Measurements from ENCODE around the gene TANC1.

The TANC1 gene

DNA sequence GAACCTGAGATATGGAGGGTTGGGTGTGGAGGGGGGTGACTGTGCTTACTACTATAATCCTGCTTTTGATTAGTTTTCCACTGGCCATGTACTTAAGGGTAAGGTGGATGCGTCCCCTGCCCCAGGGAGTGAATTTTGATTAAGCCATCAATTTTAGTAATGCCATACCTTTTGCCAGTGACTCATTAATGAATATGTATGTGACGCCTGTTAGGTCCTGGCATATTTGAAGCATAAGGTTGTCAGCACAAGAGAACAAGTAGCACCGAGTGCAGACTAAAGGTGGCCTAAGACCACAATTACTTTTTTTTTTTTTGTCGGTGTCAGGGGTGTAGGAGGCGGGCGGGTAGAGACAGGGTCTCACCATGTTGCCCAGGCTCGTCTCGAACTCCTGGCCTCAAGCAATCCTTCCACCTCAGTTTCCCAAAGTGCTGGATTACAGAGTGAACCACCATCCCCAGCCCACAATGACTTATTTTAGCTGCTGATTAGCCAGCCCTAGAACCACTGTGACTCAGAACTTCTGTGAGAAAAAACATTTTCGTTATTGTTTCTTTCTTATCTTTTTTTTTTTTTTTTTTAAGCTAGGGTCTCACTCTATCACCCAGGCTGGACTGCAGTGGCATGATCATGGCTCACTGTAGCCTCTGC is 7.0 kb downstream of the TANC1 start:
- H3K9ac ChIP-seq (ENCODE audit: low read length), result no peak overlapping the region
- no peak overlapping the region for H3K4me3 ChIP-seq (ENCODE audit: low read length)
- H3K27ac ChIP-seq (ENCODE audit: low read length), result no peak overlapping the region
- no peaks in the 10 kb centered on the region for H3K9me3 ChIP-seq (ENCODE audit: control insufficient read depth, low read depth, low read length)
- H3K36me3 ChIP-seq (ENCODE audit: control insufficient read depth, low read depth, low read length), result no peaks in the 10 kb centered on the region
- H3K27me3 ChIP-seq (ENCODE audit: control insufficient read depth, insufficient read depth, low read length), result peaks cover 25% of the 10 kb centered on the region
- peaks cover 3% of the 10 kb centered on the region for H3K4me1 ChIP-seq (ENCODE audit: control insufficient read depth, low read depth, low read length)

DNA sequence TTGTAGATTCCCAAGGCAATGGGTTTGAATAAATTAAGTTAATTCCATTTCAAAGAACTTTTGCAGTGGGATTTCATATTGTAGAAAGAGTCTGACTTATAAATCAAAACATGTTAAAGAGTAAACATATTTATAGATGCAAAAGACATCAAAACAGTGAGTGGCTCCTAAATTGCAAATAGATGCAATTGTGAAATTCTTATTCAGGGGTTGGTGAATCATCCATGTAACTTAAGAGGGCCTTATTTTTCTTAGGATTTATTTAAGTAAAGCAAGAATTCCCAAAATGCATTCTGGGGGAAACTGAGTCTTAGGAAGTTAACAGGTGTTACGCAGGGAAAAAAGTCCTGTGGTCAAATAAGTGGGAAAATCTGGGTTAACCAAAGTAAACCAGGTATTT is 11.3 kb downstream of the TANC1 start:
- no peak overlapping the region for H3K27ac ChIP-seq (ENCODE audit: low read length)
- no peaks in the 10 kb centered on the region for H3K9me3 ChIP-seq (ENCODE audit: control insufficient read depth, low read depth, low read length)
- no peaks in the 10 kb centered on the region for H3K27me3 ChIP-seq (ENCODE audit: control insufficient read depth, insufficient read depth, low read length)
- no peak overlapping the region for H3K9ac ChIP-seq (ENCODE audit: low read length)
- no peaks in the 10 kb centered on the region for H3K4me1 ChIP-seq (ENCODE audit: control insufficient read depth, low read depth, low read length)
- H3K4me3 ChIP-seq (ENCODE audit: low read length), result no peak overlapping the region
- H3K36me3 ChIP-seq (ENCODE audit: control insufficient read depth, low read depth, low read length), result no peaks in the 10 kb centered on the region

DNA sequence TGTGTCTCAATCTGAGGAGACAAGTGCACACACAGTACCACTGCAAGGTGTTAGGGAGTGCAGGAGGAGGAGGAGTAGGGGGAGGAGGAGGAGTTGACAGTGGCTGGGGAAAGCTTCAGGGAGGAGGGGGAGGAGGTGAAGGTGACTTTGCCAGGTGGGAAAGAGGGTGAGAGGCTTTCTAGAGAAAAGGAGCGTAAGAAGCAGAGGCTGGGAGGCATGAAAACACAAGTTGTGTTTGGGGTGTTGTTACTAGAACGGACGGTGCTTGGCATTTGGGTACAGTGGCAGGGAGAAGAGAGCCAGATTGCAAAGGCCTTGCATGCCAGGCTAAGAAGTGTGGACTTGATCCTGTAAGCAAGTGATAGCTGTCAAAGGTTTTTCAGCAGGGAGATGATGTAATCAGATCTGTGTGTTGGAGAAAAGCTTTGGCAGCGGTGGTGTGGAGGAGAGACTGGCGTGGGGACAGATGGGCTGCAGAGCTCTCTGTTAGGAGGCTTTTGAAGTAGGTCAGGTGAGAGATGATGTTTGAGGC is 16.2 kb downstream of the TANC1 start:
- H3K9me3 ChIP-seq (ENCODE audit: control insufficient read depth, low read depth, low read length), result no peaks in the 10 kb centered on the region
- no peak overlapping the region for H3K4me3 ChIP-seq (ENCODE audit: low read length)
- no peak overlapping the region for H3K27ac ChIP-seq (ENCODE audit: low read length)
- no peak overlapping the region for H3K9ac ChIP-seq (ENCODE audit: low read length)
- H3K27me3 ChIP-seq (ENCODE audit: control insufficient read depth, insufficient read depth, low read length), result no peaks in the 10 kb centered on the region
- no peaks in the 10 kb centered on the region for H3K36me3 ChIP-seq (ENCODE audit: control insufficient read depth, low read depth, low read length)
- no peaks in the 10 kb centered on the region for H3K4me1 ChIP-seq (ENCODE audit: control insufficient read depth, low read depth, low read length)

DNA sequence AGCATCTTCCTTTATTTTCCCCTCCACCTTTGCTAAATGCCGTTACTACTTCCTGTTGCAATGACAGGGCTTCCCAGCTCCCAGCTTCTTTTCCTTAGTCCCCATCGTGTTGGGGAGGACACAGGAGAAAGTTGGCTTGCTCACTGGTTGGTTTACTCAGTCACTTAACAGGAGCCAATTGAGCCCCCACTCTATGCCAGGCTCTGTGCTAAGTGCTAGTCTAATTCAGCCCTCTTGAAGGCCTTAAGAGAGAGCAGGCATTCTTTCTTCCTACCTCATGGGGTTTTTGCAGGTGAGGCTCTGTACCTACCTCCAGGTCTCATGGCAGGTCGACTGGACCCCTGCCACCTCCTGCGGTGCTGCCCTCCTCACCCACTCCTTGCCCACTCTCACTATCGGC is 20.1 kb downstream of the TANC1 start:
- H3K27me3 ChIP-seq (ENCODE audit: control insufficient read depth, insufficient read depth, low read length), result no peaks in the 10 kb centered on the region
- no peak overlapping the region for H3K27ac ChIP-seq (ENCODE audit: low read length)
- H3K36me3 ChIP-seq (ENCODE audit: control insufficient read depth, low read depth, low read length), result no peaks in the 10 kb centered on the region
- no peak overlapping the region for H3K4me3 ChIP-seq (ENCODE audit: low read length)
- H3K9ac ChIP-seq (ENCODE audit: low read length), result no peak overlapping the region
- H3K4me1 ChIP-seq (ENCODE audit: control insufficient read depth, low read depth, low read length), result no peaks in the 10 kb centered on the region
- no peaks in the 10 kb centered on the region for H3K9me3 ChIP-seq (ENCODE audit: control insufficient read depth, low read depth, low read length)

DNA sequence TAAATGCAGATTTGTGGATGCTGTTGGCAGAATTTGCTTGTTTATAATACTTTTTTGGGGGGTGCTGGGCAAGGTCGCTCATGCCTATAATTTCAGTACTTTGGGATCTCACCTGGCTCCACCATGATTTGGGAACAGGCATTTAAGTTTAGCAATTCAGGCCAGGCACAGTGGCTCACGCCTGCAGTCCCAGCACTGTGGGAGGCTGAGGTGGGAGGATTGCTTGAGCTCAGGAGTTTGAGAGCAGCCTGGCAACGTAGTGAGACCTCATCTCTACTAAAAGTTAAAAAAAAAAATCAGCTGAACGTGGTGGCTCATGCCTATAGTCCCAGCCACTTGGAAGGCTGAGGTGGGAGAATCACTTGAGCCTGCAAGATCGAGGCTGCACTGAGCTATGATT is 20.7 kb downstream of the TANC1 start:
- no peak overlapping the region for H3K4me3 ChIP-seq (ENCODE audit: low read length)
- H3K9me3 ChIP-seq (ENCODE audit: control insufficient read depth, low read depth, low read length), result no peaks in the 10 kb centered on the region
- no peaks in the 10 kb centered on the region for H3K27me3 ChIP-seq (ENCODE audit: control insufficient read depth, insufficient read depth, low read length)
- H3K27ac ChIP-seq (ENCODE audit: low read length), result no peak overlapping the region
- no peaks in the 10 kb centered on the region for H3K4me1 ChIP-seq (ENCODE audit: control insufficient read depth, low read depth, low read length)
- no peaks in the 10 kb centered on the region for H3K36me3 ChIP-seq (ENCODE audit: control insufficient read depth, low read depth, low read length)
- no peak overlapping the region for H3K9ac ChIP-seq (ENCODE audit: low read length)

DNA sequence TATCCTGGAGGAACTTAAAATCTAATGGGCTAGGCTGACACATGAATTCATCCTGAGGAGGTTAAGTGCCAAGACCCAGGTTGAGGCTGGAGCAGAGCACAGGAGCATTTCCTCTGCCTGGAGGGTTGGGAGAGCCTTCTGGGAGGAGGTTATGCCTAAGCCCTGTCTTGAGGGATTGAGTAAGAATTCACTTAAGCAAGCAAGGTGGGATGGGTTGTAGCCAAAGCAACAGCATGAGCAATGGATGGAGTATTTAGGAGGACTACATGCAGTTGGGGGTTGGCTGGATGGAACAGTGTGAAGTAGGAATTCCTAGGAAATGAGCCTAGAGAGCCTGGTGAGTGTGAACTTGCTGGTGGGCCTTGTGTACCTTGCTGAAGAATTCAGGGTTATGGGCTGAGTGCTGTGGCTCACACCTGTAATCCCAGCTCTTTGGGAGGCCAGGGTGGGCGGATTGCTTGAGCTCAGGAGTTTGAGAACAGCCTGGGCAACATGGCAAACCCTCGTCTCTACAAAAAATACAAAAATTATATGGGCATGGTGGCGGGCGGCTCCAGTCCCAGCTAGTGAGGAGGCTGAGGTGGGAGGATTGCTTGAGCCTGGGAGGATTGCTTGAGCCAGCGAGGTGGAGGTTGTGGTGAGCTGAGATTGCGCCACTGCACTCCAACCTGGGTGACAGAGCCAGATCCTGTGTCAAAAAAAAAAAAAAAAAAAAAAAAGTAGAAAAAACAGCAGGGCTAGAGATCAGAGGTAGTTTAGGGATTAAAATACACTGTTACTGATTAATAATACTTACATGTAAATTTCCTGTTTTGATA is 22.2 kb downstream of the TANC1 start:
- no peak overlapping the region for H3K4me3 ChIP-seq (ENCODE audit: low read length)
- H3K9ac ChIP-seq (ENCODE audit: low read length), result no peak overlapping the region
- no peaks in the 10 kb centered on the region for H3K36me3 ChIP-seq (ENCODE audit: control insufficient read depth, low read depth, low read length)
- H3K27ac ChIP-seq (ENCODE audit: low read length), result no peak overlapping the region
- no peaks in the 10 kb centered on the region for H3K27me3 ChIP-seq (ENCODE audit: control insufficient read depth, insufficient read depth, low read length)
- peaks cover 12% of the 10 kb centered on the region for H3K4me1 ChIP-seq (ENCODE audit: control insufficient read depth, low read depth, low read length)
- no peaks in the 10 kb centered on the region for H3K9me3 ChIP-seq (ENCODE audit: control insufficient read depth, low read depth, low read length)

DNA sequence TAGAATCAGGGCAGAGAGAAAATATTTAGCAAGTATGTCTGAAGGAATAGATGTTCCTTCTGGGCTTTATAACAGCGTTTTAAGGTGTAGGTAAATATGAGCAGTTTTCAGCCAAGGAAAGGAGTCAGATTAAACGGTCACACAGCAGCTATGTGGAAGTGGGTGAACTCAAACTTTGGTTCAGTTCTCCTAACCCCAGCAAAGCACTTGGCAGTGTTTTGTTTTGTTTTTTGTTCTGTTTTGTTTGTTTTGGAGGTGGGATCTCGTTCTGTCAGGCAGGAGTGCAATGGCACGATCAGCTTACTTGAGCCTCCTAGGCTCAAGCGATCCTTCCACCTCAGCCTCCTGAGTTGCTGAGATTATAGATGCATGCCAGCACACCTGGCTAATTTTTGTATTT is 24.6 kb downstream of the TANC1 start:
- H3K9ac ChIP-seq (ENCODE audit: low read length), result no peak overlapping the region
- H3K27me3 ChIP-seq (ENCODE audit: control insufficient read depth, insufficient read depth, low read length), result no peaks in the 10 kb centered on the region
- no peaks in the 10 kb centered on the region for H3K36me3 ChIP-seq (ENCODE audit: control insufficient read depth, low read depth, low read length)
- no peak overlapping the region for H3K4me3 ChIP-seq (ENCODE audit: low read length)
- H3K4me1 ChIP-seq (ENCODE audit: control insufficient read depth, low read depth, low read length), result peaks cover 12% of the 10 kb centered on the region
- no peak overlapping the region for H3K27ac ChIP-seq (ENCODE audit: low read length)
- H3K9me3 ChIP-seq (ENCODE audit: control insufficient read depth, low read depth, low read length), result no peaks in the 10 kb centered on the region

DNA sequence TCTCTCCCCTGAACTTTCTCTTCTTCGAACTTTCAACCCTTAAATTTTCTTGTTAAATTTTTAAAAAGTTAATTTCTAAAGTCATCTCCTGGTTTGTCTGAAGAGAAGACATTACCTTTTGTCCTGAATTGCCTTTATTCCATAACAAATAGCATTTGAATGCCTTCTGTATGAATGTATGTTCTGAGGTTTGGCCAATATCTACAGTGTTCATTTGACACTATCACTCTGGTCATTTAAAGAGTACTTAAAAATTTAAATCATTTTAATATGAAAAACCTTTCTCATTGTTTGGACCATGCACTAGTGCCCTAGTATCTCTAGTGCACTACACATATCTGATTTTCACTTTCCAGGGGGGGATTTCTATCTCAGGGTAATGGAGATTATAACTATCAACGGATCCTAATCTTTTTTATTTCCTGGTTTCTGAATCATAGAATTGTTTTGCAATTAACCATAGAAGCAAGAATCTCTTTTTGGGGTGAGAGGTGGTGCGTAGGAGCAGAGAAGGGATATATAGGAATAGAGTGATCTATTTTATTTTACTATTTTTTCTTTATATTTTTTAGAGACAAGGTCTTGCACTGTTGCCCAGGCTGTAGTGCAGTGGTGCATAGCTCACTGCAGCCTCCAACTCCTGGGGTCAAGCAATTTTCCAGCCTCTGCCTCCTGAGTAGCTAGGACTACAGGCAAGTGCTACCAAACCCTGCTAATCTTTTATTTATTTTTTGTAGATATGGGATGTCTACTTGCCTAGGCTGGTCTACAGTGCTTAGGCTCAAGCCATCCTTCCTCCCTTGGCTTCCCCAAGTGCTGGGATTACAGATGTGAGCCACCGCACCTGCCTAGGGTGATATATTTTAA is 25.5 kb downstream of the TANC1 start:
- H3K4me3 ChIP-seq (ENCODE audit: low read length), result no peak overlapping the region
- no peaks in the 10 kb centered on the region for H3K27me3 ChIP-seq (ENCODE audit: control insufficient read depth, insufficient read depth, low read length)
- H3K36me3 ChIP-seq (ENCODE audit: control insufficient read depth, low read depth, low read length), result no peaks in the 10 kb centered on the region
- H3K4me1 ChIP-seq (ENCODE audit: control insufficient read depth, low read depth, low read length), result peaks cover 12% of the 10 kb centered on the region
- H3K9ac ChIP-seq (ENCODE audit: low read length), result no peak overlapping the region
- H3K9me3 ChIP-seq (ENCODE audit: control insufficient read depth, low read depth, low read length), result no peaks in the 10 kb centered on the region
- no peak overlapping the region for H3K27ac ChIP-seq (ENCODE audit: low read length)

DNA sequence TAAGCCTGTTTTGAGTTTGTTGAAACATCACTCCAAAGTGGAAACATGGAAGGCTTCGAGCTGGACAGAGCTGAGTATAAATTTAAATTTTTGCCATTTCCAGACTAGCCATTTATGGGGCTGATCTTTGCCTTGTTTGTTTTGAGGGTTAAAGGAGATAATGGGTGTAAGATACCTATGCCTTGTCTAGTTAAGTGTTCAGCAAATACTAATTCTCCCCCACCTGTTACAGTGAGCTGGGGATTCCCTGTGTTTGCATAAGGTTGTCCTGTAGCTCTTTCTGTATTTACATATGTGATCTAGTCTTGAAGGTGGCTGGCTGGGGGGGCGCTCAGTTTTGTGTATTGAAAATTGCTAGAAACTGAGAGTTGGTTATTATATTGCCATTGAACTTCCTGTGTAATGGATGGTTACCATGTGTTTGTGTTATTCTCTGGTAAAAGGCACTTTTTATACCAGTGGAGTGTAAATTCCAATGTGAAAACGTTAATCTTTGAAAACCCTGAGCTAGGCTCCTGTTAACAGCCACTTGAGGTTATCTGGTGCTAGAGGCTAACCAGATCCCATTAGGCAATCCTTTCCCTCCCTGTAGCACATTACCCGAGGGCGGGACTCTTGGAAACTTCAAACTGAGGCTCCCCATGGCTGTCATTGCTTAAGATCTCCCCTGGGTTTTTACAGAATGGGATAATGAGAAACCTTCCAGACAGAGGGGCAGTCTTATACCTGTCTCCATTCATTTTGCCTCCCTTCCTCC is 26.7 kb downstream of the TANC1 start:
- H3K9me3 ChIP-seq (ENCODE audit: control insufficient read depth, low read depth, low read length), result no peaks in the 10 kb centered on the region
- H3K36me3 ChIP-seq (ENCODE audit: control insufficient read depth, low read depth, low read length), result no peaks in the 10 kb centered on the region
- no peak overlapping the region for H3K9ac ChIP-seq (ENCODE audit: low read length)
- H3K27me3 ChIP-seq (ENCODE audit: control insufficient read depth, insufficient read depth, low read length), result no peaks in the 10 kb centered on the region
- H3K27ac ChIP-seq (ENCODE audit: low read length), result no peak overlapping the region
- H3K4me1 ChIP-seq (ENCODE audit: control insufficient read depth, low read depth, low read length), result peaks cover 12% of the 10 kb centered on the region
- H3K4me3 ChIP-seq (ENCODE audit: low read length), result no peak overlapping the region

DNA sequence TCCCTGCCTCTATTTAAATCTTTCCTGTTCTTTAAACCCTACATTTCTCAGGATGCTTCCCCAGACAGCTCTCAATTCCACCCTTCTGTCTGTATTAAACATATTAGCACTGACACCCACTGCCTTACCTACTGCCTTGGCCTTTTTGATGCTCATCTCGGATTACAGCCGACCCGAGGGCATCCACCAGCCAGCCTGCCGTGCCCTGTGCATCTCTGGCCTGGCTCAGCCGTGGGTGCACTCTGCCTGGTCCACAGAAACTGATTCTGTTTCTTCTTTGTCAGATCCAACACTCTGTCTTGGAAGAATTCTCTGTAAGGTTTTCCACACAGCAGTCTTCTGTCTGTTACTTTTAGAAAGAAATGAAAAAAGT is 27.2 kb downstream of the TANC1 start:
- H3K9me3 ChIP-seq (ENCODE audit: control insufficient read depth, low read depth, low read length), result no peaks in the 10 kb centered on the region
- H3K4me3 ChIP-seq (ENCODE audit: low read length), result no peak overlapping the region
- no peaks in the 10 kb centered on the region for H3K27me3 ChIP-seq (ENCODE audit: control insufficient read depth, insufficient read depth, low read length)
- peaks cover 12% of the 10 kb centered on the region for H3K4me1 ChIP-seq (ENCODE audit: control insufficient read depth, low read depth, low read length)
- no peak overlapping the region for H3K9ac ChIP-seq (ENCODE audit: low read length)
- no peaks in the 10 kb centered on the region for H3K36me3 ChIP-seq (ENCODE audit: control insufficient read depth, low read depth, low read length)
- no peak overlapping the region for H3K27ac ChIP-seq (ENCODE audit: low read length)

Measured in iPS-18a (cell line).